SK-N-SH (cell line): ENCODE results near the gene NTN5. TPM values are rescaled to one million over a fixed set of nuclear protein-coding genes. Genes with fewer than 3 reads are reported as not detected.
"Not testable (repeated sequence)": the region's sequence is repeated elsewhere in the genome, so short reads cannot be mapped to it uniquely, and the experiment has no call there.

Source experiments
- CTCF ChIA-PET: fragments of 300-600, 350-600 bp; formaldehyde crosslinking; extraction: SDS; loops from one replicate; lab custom pipeline; 2021; lab: Yijun Ruan, JAX
- POLR2A ChIA-PET: fragments of 350-600 bp; sonication (Branson Sonifier 250); formaldehyde crosslinking; extraction: SDS; loops from one replicate; lab custom pipeline; 2020; ENCODE audit warnings: antibody characterized with exemption, inconsistent platforms; lab: Yijun Ruan, JAX
- DNase-seq: peaks from one replicate; pipeline ENCODE4 v3.0.0; 2012
- H2AFZ ChIP-seq: fragments of 200-600 bp; sonication (generic); 2 replicates; pipeline ENCODE4 v1.8.1; 2016; ENCODE audit warnings: antibody characterized with exemption, mild to moderate bottlenecking, low read depth
- H3F3A ChIP-seq: fragments of 200-600 bp; sonication (generic); replicated peaks from 2 replicates; pipeline ENCODE3; 2016; ENCODE audit warnings: antibody characterized with exemption, mild to moderate bottlenecking; ENCODE audit not compliant: insufficient read depth
- H3K27ac ChIP-seq, 2 experiments: fragments of 200-500 bp in 1 of 2; fragments of 200-600 bp in 1 of 2; sonication (Bioruptor generic) in 1 of 2; sonication (generic), shearing (Covaris generic) in 1 of 2; 2 replicates each; pipeline versions ENCODE4 v1.5.1 to v1.6.1; 2014 to 2016; ENCODE audit warnings: low read depth in 2 of 2, inconsistent platforms in 1 of 2, low read length in 1 of 2, mild to moderate bottlenecking in 1 of 2, mixed read lengths in 1 of 2
- H3K27me3 ChIP-seq: fragments of 200-600 bp; sonication (generic), shearing (Covaris generic); 2 replicates; pipeline ENCODE4 v1.6.1; 2016; ENCODE audit warnings: mixed run types; ENCODE audit not compliant: insufficient read depth
- H3K36me3 ChIP-seq, 2 experiments: fragments of 200-500 bp in 1 of 2; fragments of 200-600 bp in 1 of 2; sonication (Bioruptor generic) in 1 of 2; sonication (generic) in 1 of 2; replicated peaks in 1 of 2; 2 replicates each; pipeline versions ENCODE3 to v1.5.1; 2014 to 2016; ENCODE audit warnings: low read length in 1 of 2, mild to moderate bottlenecking in 1 of 2; ENCODE audit not compliant: insufficient read depth in 2 of 2, control insufficient read depth in 1 of 2
- H3K4me1 ChIP-seq, 2 experiments: fragments of 200-500 bp in 1 of 2; fragments of 200-600 bp in 1 of 2; sonication (Bioruptor generic) in 1 of 2; sonication (generic), shearing (Covaris generic) in 1 of 2; 2 replicates each; pipeline versions ENCODE4 v1.5.1 to v1.6.1; 2014 to 2016; ENCODE audit warnings: low read depth in 1 of 2, low read length in 1 of 2, mixed run types in 1 of 2; ENCODE audit not compliant: insufficient read depth in 2 of 2, control insufficient read depth in 1 of 2
- H3K4me2 ChIP-seq: fragments of 200-600 bp; sonication (generic), shearing (Covaris generic); 2 replicates; pipeline ENCODE4 v1.6.1; 2017; ENCODE audit warnings: mixed run types
- H3K4me3 ChIP-seq, 2 experiments: fragments of 200-500 bp in 1 of 2; fragments of 200-600 bp in 1 of 2; sonication (Bioruptor generic) in 1 of 2; sonication (generic), shearing (Covaris generic) in 1 of 2; 2 replicates each; pipeline versions ENCODE4 v1.5.1 to v1.8.1; 2014 to 2016; ENCODE audit warnings: low read depth in 2 of 2, inconsistent platforms in 1 of 2, low read length in 1 of 2, mild to moderate bottlenecking in 1 of 2, mixed read lengths in 1 of 2, moderate library complexity in 1 of 2
- H3K79me2 ChIP-seq: fragments of 200-600 bp; sonication (generic); 2 replicates; pipeline ENCODE4 v1.8.1; 2017; ENCODE audit warnings: mild to moderate bottlenecking; ENCODE audit not compliant: insufficient read depth
- H3K9ac ChIP-seq: fragments of 200-600 bp; sonication (generic); 2 replicates; pipeline ENCODE4 v1.6.1; 2017; ENCODE audit warnings: mixed run types
- H3K9me2 ChIP-seq: fragments of 200-600 bp; sonication (generic); 2 replicates; pipeline ENCODE4 v1.6.1; 2017; ENCODE audit warnings: mixed run types
- H3K9me3 ChIP-seq: fragments of 200-600 bp; sonication (generic); 2 replicates; pipeline ENCODE4 v1.6.1; 2017; ENCODE audit warnings: mixed run types, mild to moderate bottlenecking, moderate library complexity
- H4K20me1 ChIP-seq: fragments of 200-600 bp; sonication (generic); 2 replicates; pipeline ENCODE4 v1.6.1; 2017; ENCODE audit warnings: mild to moderate bottlenecking, mixed run types; ENCODE audit not compliant: insufficient read depth
- MXI1 ChIP-seq: IDR thresholded peaks from 2 replicates; pipeline ENCODE4 v1.6.1; 2012; ENCODE audit warnings: mild to moderate bottlenecking, low read depth, low read length, improper control_type of control experiment
- POLR2AphosphoS5 ChIP-seq: IDR thresholded peaks from 2 replicates; pipeline ENCODE4 v1.6.1; 2012; ENCODE audit warnings: low read depth, low read length
- TEAD4 ChIP-seq: IDR thresholded peaks from 2 replicates; pipeline ENCODE4 v1.4.0; 2012; ENCODE audit warnings: mild to moderate bottlenecking, borderline replicate concordance; ENCODE audit not compliant: insufficient read depth
- WGBS: methylation state at CpG from one replicate; pipeline ENCODE4 v1.1.6; 2017; ENCODE audit warnings: low lambda C conversion rate; 5-methylcytosine and 5-hydroxymethylcytosine counted together
- polyA plus RNA-seq, 3 experiments: library from polyadenylated mRNA; depleted of rRNA; stranded (reverse); fragments of >200 nt; gene quantifications; 2 replicates each; pipeline ENCODE4 v1.2.3, GENCODE V29; 2012
- TF ChIP-seq, protein P1 (sequence below): IDR thresholded peaks from 2 replicates; pipeline ENCODE4 v1.4.0; 2012; ENCODE audit warnings: low read depth, borderline replicate concordance
- TF ChIP-seq, protein P2 (sequence below): IDR thresholded peaks from 2 replicates; pipeline ENCODE4 v1.6.1; 2012; ENCODE audit warnings: mild to moderate bottlenecking, low read depth, low read length, moderate library complexity

The NTN5 gene
- polyA plus RNA-seq, 1 of the 3 experiments (the other 2 are of a cell fraction), result 0.74 TPM

DNA sequence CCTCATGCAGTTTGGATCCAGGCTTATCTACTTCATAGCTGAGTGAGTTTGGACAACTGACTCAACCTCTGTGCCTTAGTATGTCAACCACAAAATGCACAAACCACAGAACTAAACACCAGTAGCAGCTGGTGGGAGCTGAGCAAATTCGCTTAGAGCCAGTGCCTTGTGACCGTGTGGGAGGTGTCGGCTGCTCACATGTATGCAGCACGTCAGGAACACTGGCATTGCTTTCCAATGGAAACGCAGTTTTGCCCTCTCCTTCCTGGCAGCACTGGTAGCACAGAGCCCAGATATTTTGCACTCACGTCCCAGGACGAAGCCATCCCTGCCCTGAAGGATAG lies 8.3 kb upstream of the NTN5 start:
- Histone ChIP-seq H3K27me3 (no peaks in the 10 kb centered on the region), H3K27ac (no peak overlapping the region)

DNA sequence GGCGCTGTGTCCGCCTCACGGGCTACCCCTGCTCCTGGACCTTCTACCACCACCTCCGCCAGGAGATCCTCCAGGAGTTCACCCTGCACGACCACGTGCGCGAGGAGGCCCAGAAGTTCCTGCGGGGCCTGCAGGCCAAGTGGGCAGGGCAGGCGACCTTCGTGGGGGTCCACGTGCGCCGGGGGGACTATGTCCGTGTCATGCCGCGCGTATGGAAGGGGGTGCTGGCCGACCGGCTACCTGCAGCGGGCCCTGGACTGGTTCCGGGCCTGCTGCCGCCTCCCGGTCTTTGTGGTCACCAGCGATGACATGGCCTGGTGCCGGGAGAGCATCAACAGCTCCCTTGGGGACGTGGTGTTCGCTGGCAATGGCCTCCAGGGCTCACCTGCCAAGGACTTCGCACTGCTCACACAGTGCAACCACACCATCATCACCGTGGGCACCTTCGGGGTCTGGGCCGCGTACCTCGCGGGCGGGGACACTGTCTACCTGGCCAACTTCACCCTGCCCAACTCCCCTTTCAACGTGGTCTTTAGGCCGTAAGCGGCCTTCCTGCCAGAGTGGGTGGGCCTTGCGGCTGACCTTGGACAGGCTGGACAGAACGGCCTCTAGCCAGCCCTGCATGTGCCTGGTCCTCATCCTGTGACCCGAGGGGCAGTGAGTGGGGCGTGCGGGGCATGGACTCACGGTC lies 7.8 kb upstream of the NTN5 start:
- CTCF ChIA-PET, result no interaction called here

More for the DNA sequence above, 8.3 kb upstream of the NTN5 start:
- ChIA-PET POLR2A (no interaction called here), CTCF (no interaction called here)
- Histone ChIP-seq H3K4me3 (no peak overlapping the region), H2AFZ (no peak overlapping the region), H3K36me3 (no peaks in the 10 kb centered on the region), H3K9me2 (no peaks in the 10 kb centered on the region), H3K79me2 (no peaks in the 10 kb centered on the region), H3F3A (no peaks in the 10 kb centered on the region), H3K4me2 (no peak overlapping the region), H3K9me3 (no peaks in the 10 kb centered on the region), H3K9ac (no peak overlapping the region), H4K20me1 (no peaks in the 10 kb centered on the region), H3K4me1 (no peaks in the 10 kb centered on the region)
- WGBS, result 76% methylated on average over 6 of the region's 7 CpGs
- TF ChIP-seq, protein P1, sequence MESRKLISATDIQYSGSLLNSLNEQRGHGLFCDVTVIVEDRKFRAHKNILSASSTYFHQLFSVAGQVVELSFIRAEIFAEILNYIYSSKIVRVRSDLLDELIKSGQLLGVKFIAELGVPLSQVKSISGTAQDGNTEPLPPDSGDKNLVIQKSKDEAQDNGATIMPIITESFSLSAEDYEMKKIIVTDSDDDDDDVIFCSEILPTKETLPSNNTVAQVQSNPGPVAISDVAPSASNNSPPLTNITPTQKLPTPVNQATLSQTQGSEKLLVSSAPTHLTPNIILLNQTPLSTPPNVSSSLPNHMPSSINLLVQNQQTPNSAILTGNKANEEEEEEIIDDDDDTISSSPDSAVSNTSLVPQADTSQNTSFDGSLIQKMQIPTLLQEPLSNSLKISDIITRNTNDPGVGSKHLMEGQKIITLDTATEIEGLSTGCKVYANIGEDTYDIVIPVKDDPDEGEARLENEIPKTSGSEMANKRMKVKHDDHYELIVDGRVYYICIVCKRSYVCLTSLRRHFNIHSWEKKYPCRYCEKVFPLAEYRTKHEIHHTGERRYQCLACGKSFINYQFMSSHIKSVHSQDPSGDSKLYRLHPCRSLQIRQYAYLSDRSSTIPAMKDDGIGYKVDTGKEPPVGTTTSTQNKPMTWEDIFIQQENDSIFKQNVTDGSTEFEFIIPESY, result no peak
- TF ChIP-seq TEAD4, result no peak
- no peak for DNase-seq

DNA sequence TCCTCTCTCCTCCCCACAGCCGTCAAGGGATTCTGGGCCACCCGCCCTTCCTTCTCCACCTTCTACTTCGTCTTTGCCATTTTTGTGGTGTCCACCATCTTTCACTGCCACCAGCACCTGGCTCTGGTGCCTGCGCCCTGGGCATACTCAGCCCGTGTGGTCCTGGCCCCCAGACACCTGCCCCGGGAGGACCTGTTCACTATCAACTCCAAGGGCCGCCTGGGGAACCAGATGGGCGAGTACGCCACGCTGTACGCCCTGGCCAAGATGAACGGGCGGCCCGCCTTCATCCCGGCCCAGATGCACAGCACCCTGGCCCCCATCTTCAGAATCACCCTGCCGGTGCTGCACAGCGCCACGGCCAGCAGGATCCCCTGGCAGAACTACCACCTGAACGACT lies 7.2 kb upstream of the NTN5 start:
- CTCF ChIA-PET, POLR2A ChIA-PET: not testable (repeated sequence)

More for the DNA sequence above, 7.8 kb upstream of the NTN5 start:
- Histone ChIP-seq H3K4me3 (no peak overlapping the region), H3K4me1 (peaks cover 0 to 2% of the 10 kb centered on the region in 2 experiments; a peak in 1 of 4 replicates), H3K27ac (no peak overlapping the region), H3K36me3 (no peaks in the 10 kb centered on the region), H3K4me2 (no peak overlapping the region), H3F3A (no peaks in the 10 kb centered on the region), H4K20me1 (no peaks in the 10 kb centered on the region), H3K27me3 (no peaks in the 10 kb centered on the region), H3K79me2 (no peaks in the 10 kb centered on the region), H3K9ac (no peak overlapping the region), H3K9me3 (no peaks in the 10 kb centered on the region), H2AFZ (no peak overlapping the region), H3K9me2 (no peaks in the 10 kb centered on the region)
- no peak for DNase-seq
- 91% methylated on average over 31 of the region's 45 CpGs for WGBS
- POLR2A ChIA-PET, result no interaction called here
- no peak for TF ChIP-seq MXI1
- TF ChIP-seq, protein P2, sequence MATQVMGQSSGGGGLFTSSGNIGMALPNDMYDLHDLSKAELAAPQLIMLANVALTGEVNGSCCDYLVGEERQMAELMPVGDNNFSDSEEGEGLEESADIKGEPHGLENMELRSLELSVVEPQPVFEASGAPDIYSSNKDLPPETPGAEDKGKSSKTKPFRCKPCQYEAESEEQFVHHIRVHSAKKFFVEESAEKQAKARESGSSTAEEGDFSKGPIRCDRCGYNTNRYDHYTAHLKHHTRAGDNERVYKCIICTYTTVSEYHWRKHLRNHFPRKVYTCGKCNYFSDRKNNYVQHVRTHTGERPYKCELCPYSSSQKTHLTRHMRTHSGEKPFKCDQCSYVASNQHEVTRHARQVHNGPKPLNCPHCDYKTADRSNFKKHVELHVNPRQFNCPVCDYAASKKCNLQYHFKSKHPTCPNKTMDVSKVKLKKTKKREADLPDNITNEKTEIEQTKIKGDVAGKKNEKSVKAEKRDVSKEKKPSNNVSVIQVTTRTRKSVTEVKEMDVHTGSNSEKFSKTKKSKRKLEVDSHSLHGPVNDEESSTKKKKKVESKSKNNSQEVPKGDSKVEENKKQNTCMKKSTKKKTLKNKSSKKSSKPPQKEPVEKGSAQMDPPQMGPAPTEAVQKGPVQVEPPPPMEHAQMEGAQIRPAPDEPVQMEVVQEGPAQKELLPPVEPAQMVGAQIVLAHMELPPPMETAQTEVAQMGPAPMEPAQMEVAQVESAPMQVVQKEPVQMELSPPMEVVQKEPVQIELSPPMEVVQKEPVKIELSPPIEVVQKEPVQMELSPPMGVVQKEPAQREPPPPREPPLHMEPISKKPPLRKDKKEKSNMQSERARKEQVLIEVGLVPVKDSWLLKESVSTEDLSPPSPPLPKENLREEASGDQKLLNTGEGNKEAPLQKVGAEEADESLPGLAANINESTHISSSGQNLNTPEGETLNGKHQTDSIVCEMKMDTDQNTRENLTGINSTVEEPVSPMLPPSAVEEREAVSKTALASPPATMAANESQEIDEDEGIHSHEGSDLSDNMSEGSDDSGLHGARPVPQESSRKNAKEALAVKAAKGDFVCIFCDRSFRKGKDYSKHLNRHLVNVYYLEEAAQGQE, result no peak
- no peak for TF ChIP-seq POLR2AphosphoS5
- TF ChIP-seq TEAD4, result no peak

More for the DNA sequence above, 7.2 kb upstream of the NTN5 start:
- H3K27me3 ChIP-seq, H3K4me2 ChIP-seq, H2AFZ ChIP-seq, H3K9me2 ChIP-seq, H3K9ac ChIP-seq, H3K9me3 ChIP-seq, H3K27ac ChIP-seq, H3K36me3 ChIP-seq, H3K4me3 ChIP-seq, H3K79me2 ChIP-seq, H3K4me1 ChIP-seq, DNase-seq, H4K20me1 ChIP-seq, H3F3A ChIP-seq: not testable (repeated sequence)
- 77% methylated on average over 7 of the region's 19 CpGs for WGBS
